Measurements from ENCODE around the gene MAGEL2.
"Not testable (repeated sequence)": the region's sequence is repeated elsewhere in the genome, so short reads cannot be mapped to it uniquely, and the experiment has no call there.

MAGEL2 gene

GRCh38 chr15:23599053-23599452 is 48.6 kb downstream of the MAGEL2 start:
- Mint-ChIP-seq H3K27ac (no peak overlapping the region), H3K9me3 (peaks cover 66% of the 10 kb centered on the region), H3K36me3 (ENCODE audit: low read depth) (no peaks in the 10 kb centered on the region), H3K27me3 (ENCODE audit: low read depth, poor library complexity) (peaks cover 11% of the 10 kb centered on the region), H3K4me1 (no peaks in the 10 kb centered on the region), H3K4me3 (no peak overlapping the region)
- DNase-seq: no peak
- no peak for TF ChIP-seq CTCF (IDR thresholded peaks at IDR 0.05)

- H3K4me3 Mint-ChIP-seq: not testable (repeated sequence)
Measured at GRCh38 chr15:23597278-23597677, 50.4 kb downstream of the MAGEL2 start.

GRCh38 chr15:23596736-23597135 is 50.9 kb downstream of the MAGEL2 start:
- Mint-ChIP-seq H3K4me3 (no peak overlapping the region), H3K27me3 (ENCODE audit: low read depth, poor library complexity) (peaks cover 4% of the 10 kb centered on the region), H3K36me3 (ENCODE audit: low read depth) (no peaks in the 10 kb centered on the region), H3K27ac (no peak overlapping the region), H3K9me3 (peaks cover 48% of the 10 kb centered on the region), H3K4me1 (no peaks in the 10 kb centered on the region)
- no peak for TF ChIP-seq CTCF (IDR thresholded peaks at IDR 0.05)
- DNase-seq: no peak

More at GRCh38 chr15:23597278-23597677, 50.4 kb downstream of the MAGEL2 start:
- DNase-seq; H3K36me3 Mint-ChIP-seq (ENCODE audit: low read depth); H3K27me3 Mint-ChIP-seq (ENCODE audit: low read depth, poor library complexity); H3K27ac Mint-ChIP-seq; H3K4me1 Mint-ChIP-seq: not testable (repeated sequence)
- peaks cover 51% of the 10 kb centered on the region for H3K9me3 Mint-ChIP-seq

GRCh38 chr15:23595368-23595767 is 52.3 kb downstream of the MAGEL2 start:
- DNase-seq: no peak
- no peaks in the 10 kb centered on the region for H3K36me3 Mint-ChIP-seq (ENCODE audit: low read depth)
- H3K4me1 Mint-ChIP-seq: no peaks in the 10 kb centered on the region
- no peak for TF ChIP-seq CTCF (IDR thresholded peaks at IDR 0.05)
- peaks cover 47% of the 10 kb centered on the region for H3K9me3 Mint-ChIP-seq
- peaks cover 9% of the 10 kb centered on the region for H3K27me3 Mint-ChIP-seq (ENCODE audit: low read depth, poor library complexity)
- H3K4me3 Mint-ChIP-seq: no peak overlapping the region
- no peak overlapping the region for H3K27ac Mint-ChIP-seq

GRCh38 chr15:23594252-23594770 is 53.4 kb downstream of the MAGEL2 start:
- no peak overlapping the region for H3K27ac Mint-ChIP-seq
- H3K27me3 Mint-ChIP-seq (ENCODE audit: low read depth, poor library complexity): peaks cover 11% of the 10 kb centered on the region
- no peaks in the 10 kb centered on the region for H3K36me3 Mint-ChIP-seq (ENCODE audit: low read depth)

More at GRCh38 chr15:23594252-23594770, 53.4 kb downstream of the MAGEL2 start:
- TF ChIP-seq CTCF (IDR thresholded peaks at IDR 0.05): no peak
- H3K4me1 Mint-ChIP-seq: no peaks in the 10 kb centered on the region
- peaks cover 45% of the 10 kb centered on the region for H3K9me3 Mint-ChIP-seq
- no peak overlapping the region for H3K4me3 Mint-ChIP-seq
- DNase-seq: no peak

Data from nephron progenitor cell (in vitro differentiated cells).